Common myeloid progenitor, CD34-positive (primary cell): ENCODE results near the gene NINJ1. TPM values are rescaled to one million over a fixed set of nuclear protein-coding genes. Genes with fewer than 3 reads are reported as not detected.

Experiments
- CTCF ChIA-PET: fragments of 350-600 bp; sonication (Branson Sonifier 250); formaldehyde crosslinking; loops from one replicate; lab custom pipeline; 2021; ENCODE audit warnings: antibody characterized with exemption; lab: Charles Lee
- POLR2A ChIA-PET: fragments of 350-600 bp; sonication (Branson Sonifier 250); formaldehyde crosslinking; loops from one replicate; lab custom pipeline; 2021; ENCODE audit warnings: antibody characterized with exemption; lab: Charles Lee
- DNase-seq, 3 donors: peaks; one replicate each; pipeline versions ENCODE4 v3.0.0 to v3.0.0-alpha.2; 2013
- H3K27ac ChIP-seq, 2 experiments: 1 replicate in 1 of 2; 2 replicates in 1 of 2; pipeline ENCODE4 v1.7.0; 2013; ENCODE audit warnings: inconsistent platforms in 2 of 2, low read length in 2 of 2, mild to moderate bottlenecking in 2 of 2, low read depth in 1 of 2, moderate library complexity in 1 of 2; ENCODE audit not compliant: severe bottlenecking in 2 of 2, insufficient read depth in 1 of 2, poor library complexity in 1 of 2
- H3K27me3 ChIP-seq, 5 experiments: replicated peaks in 2 of 5; 1 replicate in 3 of 5; 2 replicates in 2 of 5; pipeline versions ENCODE4 v1.6.1 to v1.7.0; 2013; ENCODE audit warnings: low read length in 4 of 5, mild to moderate bottlenecking in 2 of 5, moderate library complexity in 2 of 5, inconsistent platforms in 1 of 5; ENCODE audit not compliant: insufficient read depth in 5 of 5, control insufficient read depth in 4 of 5
- H3K36me3 ChIP-seq, 4 experiments: 1 replicate in 2 of 4; 2 replicates in 2 of 4; pipeline versions ENCODE4 v1.6.1 to v1.7.0; 2013; ENCODE audit warnings: low read length in 3 of 4, control low read depth in 1 of 4, mild to moderate bottlenecking in 1 of 4; ENCODE audit not compliant: control insufficient read depth in 4 of 4, insufficient read depth in 4 of 4
- H3K4me1 ChIP-seq, 4 experiments: 1 replicate in 3 of 4; 2 replicates in 1 of 4; pipeline versions ENCODE4 v1.6.1 to v1.7.1; 2013; ENCODE audit warnings: low read length in 3 of 4, mild to moderate bottlenecking in 3 of 4, control low read depth in 1 of 4, inconsistent platforms in 1 of 4, moderate library complexity in 1 of 4; ENCODE audit not compliant: control insufficient read depth in 4 of 4, insufficient read depth in 4 of 4; ENCODE audit errors: control extremely low read depth in 1 of 4
- H3K4me3 ChIP-seq, 7 experiments: 1 replicate in 4 of 7; 2 replicates in 3 of 7; pipeline versions ENCODE4 v1.5.1 to v1.7.0; 2013; ENCODE audit warnings: mild to moderate bottlenecking in 7 of 7, low read length in 6 of 7, moderate library complexity in 6 of 7, inconsistent platforms in 2 of 7, low read depth in 2 of 7, control low read depth in 1 of 7; ENCODE audit not compliant: insufficient read depth in 4 of 7, control insufficient read depth in 1 of 7; ENCODE audit errors: extremely low read depth in 1 of 7
- H3K9me3 ChIP-seq, 5 experiments: 1 replicate in 4 of 5; 2 replicates in 1 of 5; pipeline versions ENCODE4 v1.6.1 to v1.7.1; 2013; ENCODE audit warnings: low read length in 4 of 5, mild to moderate bottlenecking in 2 of 5, inconsistent platforms in 1 of 5, low read depth in 1 of 5, moderate library complexity in 1 of 5; ENCODE audit not compliant: control insufficient read depth in 4 of 5, insufficient read depth in 2 of 5; ENCODE audit errors: control extremely low read depth in 1 of 5
- WGBS: methylation state at CpG from one replicate; pipeline ENCODE4 v1.1.5; 2013; ENCODE audit not compliant: insufficient coverage; 5-methylcytosine and 5-hydroxymethylcytosine counted together
- polyA plus RNA-seq: library from polyadenylated mRNA; unstranded; fragments of 120-200 nt; gene quantifications from one replicate; pipeline ENCODE4 v1.2.1, GENCODE V29; 2013

The NINJ1 gene, protein sequence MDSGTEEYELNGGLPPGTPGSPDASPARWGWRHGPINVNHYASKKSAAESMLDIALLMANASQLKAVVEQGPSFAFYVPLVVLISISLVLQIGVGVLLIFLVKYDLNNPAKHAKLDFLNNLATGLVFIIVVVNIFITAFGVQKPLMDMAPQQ
- polyA plus RNA-seq, result 32.7 TPM

DNA sequence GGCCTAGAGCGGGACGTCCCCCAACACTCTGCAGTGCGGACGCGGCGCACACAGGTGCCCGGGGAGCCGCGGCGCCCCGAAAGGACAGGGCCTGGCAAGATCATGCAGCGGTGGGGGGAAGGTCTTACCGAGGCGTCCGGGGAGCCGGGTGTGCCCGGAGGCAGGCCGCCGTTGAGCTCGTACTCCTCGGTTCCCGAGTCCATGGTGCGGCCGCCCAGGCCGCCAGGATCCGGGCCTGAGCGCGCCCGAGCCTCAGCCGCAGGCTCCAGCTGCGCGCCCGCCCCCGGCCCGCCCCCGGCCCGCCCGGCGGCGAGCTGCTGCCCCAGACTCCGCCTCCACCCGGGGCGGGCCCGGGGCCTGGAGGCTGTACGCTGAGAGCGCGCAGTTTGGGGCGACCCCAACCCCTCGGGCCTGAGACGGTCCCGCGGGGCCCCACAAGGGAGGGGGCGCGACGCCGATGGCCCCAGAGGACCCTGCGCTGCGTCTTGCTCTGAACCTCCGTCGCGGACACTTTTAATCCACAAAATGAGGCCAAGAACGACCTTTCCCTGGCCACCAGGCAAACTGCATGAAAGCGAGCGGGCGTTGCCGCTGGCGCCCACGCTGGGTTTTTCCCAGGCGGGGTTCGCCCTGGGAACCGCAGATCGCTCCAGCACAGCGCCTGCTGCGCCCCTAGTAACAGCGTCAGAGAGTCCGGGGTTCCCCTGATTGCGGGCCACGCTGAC is at the start of gene NINJ1:
NINJ1 (minus strand) TSS at position 237 of the 725 bp plus-strand sequence; CDS start at position 203, 34 bp downstream.
- POLR2A ChIA-PET, result interaction anchor here (0.9 to 1.6 kb wide), 4 partner anchors 10 to 42 kb away, joined by 3 to 8 read pairs (median 6); no protein-coding TSS in a partner anchor

DNA sequence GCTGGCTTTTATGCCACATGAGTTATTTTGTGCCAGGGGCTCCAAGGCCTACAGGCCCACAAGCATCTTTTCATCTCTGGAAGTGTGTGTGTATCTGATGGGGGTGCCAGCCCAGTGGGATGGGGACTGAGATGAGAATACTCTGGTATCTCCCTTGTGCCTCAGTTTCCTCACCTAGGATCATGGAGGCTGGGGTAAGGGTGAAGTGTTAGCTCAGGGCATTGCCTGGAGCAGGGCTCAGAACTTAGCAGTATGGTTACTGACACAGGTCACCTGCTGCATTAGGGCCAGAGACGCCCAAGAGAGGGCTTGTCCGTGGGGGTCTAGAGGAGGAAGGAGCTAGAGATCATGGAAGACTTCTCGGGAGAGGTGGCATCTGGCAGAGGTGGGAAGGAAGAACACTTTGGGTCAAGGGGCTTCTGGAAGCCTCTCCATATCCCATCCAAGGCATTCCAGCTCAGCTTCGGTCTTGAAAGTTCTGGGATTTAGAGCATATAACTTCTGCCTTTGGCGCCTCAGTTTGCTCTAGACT is 49.1 kb upstream of the NINJ1 start:
- peaks cover 0 to 86% (median 38%) of the 10 kb centered on the region in 5 experiments for H3K27me3 ChIP-seq
- 72% methylated on average over 5 of the region's 5 CpGs for WGBS
- POLR2A ChIA-PET, result no interaction called here

More for the DNA sequence above, at the start of gene NINJ1:
- H3K27ac ChIP-seq, result peak within 1 kb of the TSS; percentile 61 to 84
- H3K4me3 ChIP-seq, result peak within 1 kb of the TSS; percentile 33 to 86 (median 73)
- H3K4me1 ChIP-seq, result peaks cover 1 to 74% (median 56%) of the 10 kb centered on the region in 4 experiments
- H3K27me3 ChIP-seq, result no peaks in the 10 kb centered on the region
- H3K9me3 ChIP-seq, result no peaks in the 10 kb centered on the region
- no peaks in the 10 kb centered on the region for H3K36me3 ChIP-seq
- DNase-seq, result peak; percentile 84 to 96 (median 96)
- 0% methylated on average over 32 of the region's 78 CpGs for WGBS
- CTCF ChIA-PET, result interaction anchor here (1.1 to 2.7 kb wide), 8 partner anchors 9 to 38 kb away, joined by 3 to 8 read pairs (median 4); partner anchors contain the start of gene CARD19

DNA sequence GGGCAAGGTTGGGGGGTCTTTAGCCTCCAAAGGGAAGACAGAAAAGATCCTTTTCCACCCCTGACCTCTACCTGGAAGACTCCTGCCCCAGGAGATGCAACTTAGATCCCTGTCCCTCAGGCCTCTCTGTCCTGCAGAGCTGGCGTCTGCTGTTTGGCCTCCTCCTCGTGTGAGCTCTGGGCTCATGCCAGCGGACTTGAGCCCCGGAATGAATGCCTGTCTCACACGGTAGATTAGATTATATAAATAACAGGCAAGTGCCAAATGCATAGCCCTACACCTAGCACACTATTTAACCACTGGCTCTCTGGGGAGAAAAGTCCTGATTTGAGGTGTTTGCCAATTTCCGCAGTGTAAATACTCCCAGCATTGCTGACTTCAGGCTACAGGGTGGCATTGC is 48.5 kb upstream of the NINJ1 start:
- Histone ChIP-seq H3K9me3 (no peaks in the 10 kb centered on the region), H3K4me3 (no peak overlapping the region), H3K27ac (no peak overlapping the region), H3K27me3 (peaks cover 0 to 83% (median 39%) of the 10 kb centered on the region in 5 experiments), H3K36me3 (no peaks in the 10 kb centered on the region), H3K4me1 (peaks cover 2 to 18% (median 14%) of the 10 kb centered on the region in 4 experiments)
- no peak for DNase-seq
- POLR2A ChIA-PET, result no interaction called here
- 100% methylated on average over 1 of the region's 6 CpGs for WGBS
- CTCF ChIA-PET, result no interaction called here

More for the DNA sequence above, 49.1 kb upstream of the NINJ1 start:
- H3K36me3 ChIP-seq, result no peaks in the 10 kb centered on the region
- peak overlapping the region in 5 of 7 experiments; percentile 20 to 69 (median 59) for H3K4me3 ChIP-seq
- DNase-seq, result no peak
- H3K9me3 ChIP-seq, result no peaks in the 10 kb centered on the region
- CTCF ChIA-PET, result no interaction called here
- no peak overlapping the region for H3K27ac ChIP-seq
- peaks cover 2 to 18% (median 14%) of the 10 kb centered on the region in 4 experiments for H3K4me1 ChIP-seq

DNA sequence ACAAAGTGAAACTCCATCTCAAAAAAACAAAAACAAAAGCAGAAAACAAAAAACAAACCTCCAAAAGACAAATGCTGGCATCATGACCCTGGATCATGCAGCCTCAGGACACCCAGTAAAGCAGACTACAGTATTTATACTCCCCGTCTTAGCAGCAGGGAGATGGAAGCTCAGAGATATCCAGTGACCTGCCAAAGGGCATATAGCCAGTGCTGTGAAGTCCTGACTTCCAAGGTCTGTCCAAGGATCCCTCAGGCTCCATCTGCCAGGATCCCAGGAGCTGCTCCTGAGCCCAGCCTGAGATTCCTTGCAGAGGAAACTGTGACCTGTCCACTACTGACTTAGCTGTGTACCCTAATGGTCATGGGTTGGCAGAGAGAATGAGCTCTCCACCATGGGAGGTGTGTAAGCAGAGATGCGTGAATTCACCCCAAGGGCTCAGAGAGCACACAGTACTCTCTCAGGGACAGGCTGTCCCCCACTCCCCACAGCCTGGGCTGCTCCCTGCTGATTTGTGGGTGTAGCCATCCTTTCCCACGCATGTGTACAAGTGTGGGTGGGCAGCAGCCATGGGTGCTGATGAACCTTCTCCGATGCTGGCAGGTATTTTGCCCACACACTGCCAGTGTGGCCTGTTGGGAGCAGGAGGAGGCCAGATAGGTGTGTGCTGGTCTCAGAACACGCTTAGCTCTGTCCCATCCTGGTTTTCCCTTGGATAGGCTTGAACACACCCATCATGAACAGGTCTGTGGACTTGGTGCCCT is 47.8 kb upstream of the NINJ1 start:
- no peaks in the 10 kb centered on the region for H3K36me3 ChIP-seq
- ChIA-PET POLR2A (interaction anchor here (0.6 to 0.7 kb wide), 2 partner anchors 53 to 1906 kb away, joined by 3 to 9 read pairs; no protein-coding TSS in a partner anchor), CTCF (interaction anchor here (1.4 to 2.6 kb wide), 2 partner anchors 11 to 21 kb away, joined by 6 to 7 read pairs; no protein-coding TSS in a partner anchor)
- no peak overlapping the region for H3K27ac ChIP-seq
- H3K4me3 ChIP-seq, result no peak overlapping the region
- no peaks in the 10 kb centered on the region for H3K9me3 ChIP-seq
- WGBS, result 100% methylated on average over 5 of the region's 5 CpGs
- DNase-seq, result no peak
- H3K4me1 ChIP-seq, result peaks cover 2 to 18% (median 14%) of the 10 kb centered on the region in 4 experiments
- peaks cover 0 to 76% (median 37%) of the 10 kb centered on the region in 5 experiments for H3K27me3 ChIP-seq

DNA sequence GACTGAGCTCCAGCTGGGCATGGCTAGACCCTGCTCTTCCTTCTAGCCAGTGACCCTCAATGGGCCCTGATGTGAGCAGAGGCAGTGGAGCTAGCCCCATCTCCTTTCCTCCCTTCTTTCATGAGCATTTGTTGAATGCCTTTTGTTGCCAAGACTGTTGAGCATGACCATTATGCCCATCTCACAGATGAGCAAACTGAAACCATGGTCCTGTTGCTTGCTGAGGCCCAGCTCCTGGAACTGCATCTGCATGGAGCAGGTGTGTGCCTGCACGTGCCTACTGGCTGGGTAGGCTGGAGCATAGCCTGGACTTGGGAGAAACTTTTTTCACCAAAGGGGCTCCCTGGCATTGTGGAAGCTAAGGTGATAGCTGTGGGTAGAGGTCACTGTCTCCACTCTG is 46.9 kb upstream of the NINJ1 start:
- no peak overlapping the region for H3K4me3 ChIP-seq
- peaks cover 0 to 67% (median 30%) of the 10 kb centered on the region in 5 experiments for H3K27me3 ChIP-seq
- ChIA-PET POLR2A (no interaction called here), CTCF (interaction anchor here (1.4 to 2.6 kb wide), 2 partner anchors 12 to 20 kb away, joined by 6 to 7 read pairs; no protein-coding TSS in a partner anchor)
- WGBS, result 100% methylated on average over 1 of the region's 1 CpG
- H3K4me1 ChIP-seq, result peaks cover 2 to 18% (median 14%) of the 10 kb centered on the region in 4 experiments
- no peak overlapping the region for H3K27ac ChIP-seq
- no peak for DNase-seq
- H3K9me3 ChIP-seq, result no peaks in the 10 kb centered on the region
- H3K36me3 ChIP-seq, result no peaks in the 10 kb centered on the region

DNA sequence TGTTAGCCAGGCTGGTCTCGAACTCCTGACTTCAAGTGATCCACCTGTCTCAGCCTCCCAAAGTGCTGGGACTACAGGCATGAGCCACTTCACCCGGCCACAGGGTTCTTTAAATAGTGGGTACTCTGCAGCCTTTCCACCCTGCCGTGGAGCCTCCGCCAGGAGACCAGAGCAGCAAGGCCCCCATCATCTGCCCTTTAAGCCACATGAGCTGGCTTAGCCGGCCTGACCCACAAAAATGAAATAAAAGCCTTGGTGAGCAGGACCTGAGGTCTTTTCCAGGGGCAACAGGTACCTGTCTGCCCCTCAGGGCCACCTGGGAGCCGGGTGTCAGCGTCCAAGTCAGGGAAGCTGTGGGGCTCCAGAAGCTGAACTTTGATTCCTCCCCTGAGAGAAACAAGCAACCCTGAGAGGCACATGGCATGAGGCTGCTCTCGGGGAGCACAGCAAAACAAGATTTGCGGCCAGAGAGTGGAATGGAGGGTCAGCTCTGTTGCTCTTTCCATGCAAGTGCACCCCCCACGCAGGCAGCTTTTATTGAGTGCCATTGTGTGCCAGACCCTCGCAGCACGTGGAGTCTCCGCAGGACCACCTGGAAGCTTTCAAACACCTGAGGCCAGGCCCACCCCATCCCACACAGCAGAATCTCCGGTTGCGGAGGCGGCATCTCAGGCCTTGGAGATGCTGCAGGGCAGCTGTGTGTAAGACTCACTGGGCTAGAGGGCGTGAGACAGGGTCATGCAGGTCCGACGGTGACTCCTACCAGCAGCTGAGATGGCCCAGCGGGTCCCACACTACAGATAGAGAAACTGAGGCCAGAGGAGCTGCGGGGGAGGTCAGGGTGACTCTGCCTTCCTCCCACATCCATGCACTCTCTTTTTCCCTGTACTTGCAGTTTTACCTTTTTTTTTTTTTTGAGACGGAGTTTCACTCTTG is 45.1 kb upstream of the NINJ1 start:
- Histone ChIP-seq H3K27ac (no peak overlapping the region), H3K9me3 (no peaks in the 10 kb centered on the region), H3K36me3 (no peaks in the 10 kb centered on the region), H3K4me1 (peaks cover 2 to 10% (median 7%) of the 10 kb centered on the region in 4 experiments), H3K4me3 (no peak overlapping the region), H3K27me3 (peaks cover 0 to 49% (median 33%) of the 10 kb centered on the region in 5 experiments)
- ChIA-PET CTCF (interaction anchor here (0.9 to 2.6 kb wide), 3 partner anchors 11 to 98 kb away, joined by 3 to 6 read pairs (median 3); no protein-coding TSS in a partner anchor), POLR2A (no interaction called here)
- DNase-seq, result no peak
- 91% methylated on average over 20 of the region's 22 CpGs for WGBS
